ENCODE measurements around the gene TRAPPC14.
"Not testable (repeated sequence)": the region's sequence is repeated elsewhere in the genome, so short reads cannot be mapped to it uniquely, and the experiment has no call there.

GRCh38 chr7:100192281-100192862 lies 33.8 kb upstream of the TRAPPC14 start:
- TF ChIP-seq ZNF407 (IDR thresholded peaks at IDR 0.05; ENCODE audit: low read depth); CTCF (IDR thresholded peaks at IDR 0.05 in 2 of 3, conservative IDR thresholded peaks at IDR 0.05 in 1 of 3; ENCODE audit: insufficient read depth in 2 of 3, low read depth in 1 of 3, low read length in 3 of 3); LEF1 (IDR thresholded peaks at IDR 0.05); BRCA1 (IDR thresholded peaks at IDR 0.05); BRCA1 (CRISPR knock-in tag; IDR thresholded peaks at IDR 0.05); ZHX1 (conservative IDR thresholded peaks at IDR 0.05; ENCODE audit: low read length): not testable (repeated sequence)
